ENCODE measurements around the gene CYBC1.
A peak's percentile ranks its signal among the peaks of the same experiment; 100 is the strongest.

Gene CYBC1

GRCh38 chr17:82450357-82451106 is at the start of gene CYBC1:
CYBC1 (minus strand) TSS chr17:82450752; CDS start chr17:82449254, 1,498 bp downstream.
- peak; percentile 94 for DNase-seq

GRCh38 chr17:82497483-82498405 is 47.2 kb upstream of the CYBC1 start:
- peak; percentile 27 for DNase-seq

DNA sequence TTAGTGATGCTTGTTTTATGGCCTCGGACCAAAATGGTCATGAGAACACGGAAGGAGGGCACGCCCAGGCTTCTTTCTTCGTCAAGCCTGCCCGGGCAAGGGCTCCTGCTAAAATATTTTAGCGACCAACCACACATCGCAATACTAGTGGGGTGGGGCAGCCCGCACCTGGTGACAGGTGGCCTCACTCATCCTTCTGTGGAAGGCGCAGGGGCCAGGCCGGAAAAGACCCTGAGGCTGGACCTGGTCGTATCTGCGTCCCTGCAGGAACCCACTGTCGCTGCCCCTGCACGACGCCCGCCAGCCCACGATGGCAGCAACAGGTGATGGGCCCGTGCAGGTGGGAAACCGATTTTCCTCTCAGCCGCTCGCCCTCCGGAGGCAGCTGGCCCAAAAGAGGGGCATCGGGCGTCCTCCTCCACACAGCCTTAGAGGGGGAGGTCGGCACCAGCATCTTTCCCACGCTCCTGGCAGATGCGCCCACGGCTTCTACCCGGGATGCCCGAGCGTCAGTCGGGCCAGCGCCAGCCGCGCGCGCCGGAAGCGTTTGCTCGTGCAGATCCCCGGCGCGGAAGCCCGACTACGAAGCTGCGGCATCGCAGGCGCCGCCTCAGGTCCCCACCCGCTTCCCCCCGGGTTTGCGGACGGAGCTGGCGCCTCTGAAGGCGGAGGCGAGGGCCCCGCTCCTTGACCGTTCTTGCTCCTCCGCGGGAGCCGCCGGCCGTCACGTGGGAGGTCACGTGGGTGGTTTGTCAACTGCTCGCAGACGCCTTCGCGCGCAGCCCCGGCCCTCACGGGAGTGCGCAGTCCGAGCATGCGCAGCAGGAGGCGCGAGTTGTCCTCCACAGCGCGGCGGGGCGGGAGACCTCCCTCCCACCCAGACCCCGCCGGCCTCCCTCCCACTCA is 46.2 kb upstream of the CYBC1 start:
- DNase-seq = peak; percentile 83

DNA sequence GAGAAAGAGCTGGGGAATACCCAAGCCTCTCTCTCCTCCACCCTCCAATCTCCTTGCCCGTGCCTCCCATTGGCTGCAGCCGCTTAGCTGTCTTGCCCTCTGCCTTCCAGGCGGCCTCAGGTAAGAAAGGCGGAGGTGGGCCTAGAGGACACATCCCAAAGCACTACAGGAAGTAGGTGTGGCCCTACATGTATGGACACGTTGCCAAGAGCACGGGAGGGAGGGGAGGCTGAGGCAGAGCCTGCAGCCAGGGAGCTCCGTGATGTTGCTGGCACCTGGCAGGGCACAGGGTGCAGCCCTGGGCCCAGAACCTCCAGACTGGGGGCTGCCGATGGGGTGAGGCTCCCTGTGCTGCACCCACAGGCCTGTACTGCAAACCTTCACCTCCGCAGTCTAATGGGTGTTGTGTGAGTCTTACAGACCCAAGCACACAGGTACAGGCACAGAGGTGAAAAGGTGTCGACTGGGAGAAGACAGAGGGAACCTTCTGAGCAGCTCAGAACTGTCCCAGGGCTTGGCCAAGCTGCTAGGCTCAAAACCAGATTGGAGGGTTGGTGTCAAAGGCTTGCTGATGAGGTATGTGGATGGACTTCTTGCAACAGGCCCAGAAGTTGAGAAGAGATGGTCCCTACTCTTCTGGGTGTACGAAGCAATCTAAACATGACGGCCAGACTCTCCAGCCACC is 45.4 kb upstream of the CYBC1 start:
- no peak for DNase-seq

DNA sequence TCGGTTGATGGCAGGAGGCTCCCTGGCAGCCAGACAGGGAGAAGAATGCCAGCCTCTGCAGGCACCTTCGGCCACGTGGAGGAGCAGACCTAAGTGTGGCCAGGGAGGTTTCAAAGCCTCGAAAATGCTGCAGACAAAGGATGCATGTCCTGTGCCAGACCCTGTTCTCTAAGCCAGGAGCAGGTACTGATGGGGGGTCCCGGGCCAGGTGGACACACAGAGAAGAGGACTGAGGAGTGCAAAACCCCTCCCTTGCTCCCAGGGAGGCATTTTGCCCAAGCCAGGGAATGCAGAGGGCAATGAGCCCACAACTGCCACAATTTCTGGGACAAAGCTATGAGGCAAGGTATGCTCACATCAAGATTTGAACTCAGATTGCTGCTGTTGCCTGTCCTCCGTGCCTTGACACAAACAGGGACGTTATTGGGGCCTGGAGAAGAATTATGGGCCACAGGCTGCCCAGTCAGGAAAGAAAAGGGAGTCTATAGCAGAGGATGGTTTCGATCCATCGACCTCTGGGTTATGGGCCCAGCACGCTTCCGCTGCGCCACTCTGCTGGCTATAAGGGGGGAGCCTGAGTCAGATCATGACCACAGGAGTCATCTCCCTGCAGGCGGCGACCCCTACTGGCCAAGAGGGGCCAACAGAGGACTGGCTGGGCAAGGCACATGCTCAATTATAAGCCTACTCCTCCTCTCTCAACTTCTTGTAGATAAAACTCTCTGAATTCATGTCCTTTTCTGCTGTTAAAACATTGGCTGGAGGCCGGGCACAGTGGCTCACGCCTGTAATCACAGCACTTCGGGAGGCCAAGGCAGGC is 43.9 kb upstream of the CYBC1 start:
- peak; percentile 83 for DNase-seq

- DNase-seq = no peak
Observed at GRCh38 chr17:82493226-82493781, 42.8 kb upstream of the CYBC1 start.

- no peak for DNase-seq
Observed at GRCh38 chr17:82492643-82493225, 42.2 kb upstream of the CYBC1 start.

GRCh38 chr17:82491533-82491932 is 41.0 kb upstream of the CYBC1 start:
- no peak for DNase-seq

GRCh38 chr17:82491196-82491530 is 40.6 kb upstream of the CYBC1 start:
- DNase-seq = no peak

- DNase-seq = no peak
Observed at GRCh38 chr17:82490512-82491195, 40.1 kb upstream of the CYBC1 start.

- DNase-seq = no peak
Observed at GRCh38 chr17:82489851-82490511, 39.4 kb upstream of the CYBC1 start.

- no peak for DNase-seq
Observed at GRCh38 chr17:82489117-82489516, 38.6 kb upstream of the CYBC1 start.

DNA sequence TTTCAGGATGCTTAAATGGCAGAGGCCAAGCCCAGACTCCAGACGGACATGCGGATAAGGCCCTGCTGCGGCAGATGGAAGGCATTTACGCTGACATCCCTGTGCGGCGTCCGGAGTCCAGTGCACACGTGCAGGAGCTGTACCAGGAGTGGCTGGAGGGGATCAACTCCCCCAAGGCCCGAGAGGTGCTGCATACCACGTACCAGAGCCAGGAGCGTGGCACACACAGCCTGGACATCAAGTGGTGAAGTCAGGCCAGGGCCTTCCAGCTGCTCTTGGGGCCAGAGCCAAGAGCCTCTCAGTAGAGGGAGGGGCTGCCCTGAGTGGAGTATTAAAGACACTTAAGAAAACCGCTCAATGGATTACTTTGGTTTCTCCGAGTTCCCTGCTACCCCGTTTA is 37.4 kb upstream of the CYBC1 start:
- no peak for DNase-seq

DNA sequence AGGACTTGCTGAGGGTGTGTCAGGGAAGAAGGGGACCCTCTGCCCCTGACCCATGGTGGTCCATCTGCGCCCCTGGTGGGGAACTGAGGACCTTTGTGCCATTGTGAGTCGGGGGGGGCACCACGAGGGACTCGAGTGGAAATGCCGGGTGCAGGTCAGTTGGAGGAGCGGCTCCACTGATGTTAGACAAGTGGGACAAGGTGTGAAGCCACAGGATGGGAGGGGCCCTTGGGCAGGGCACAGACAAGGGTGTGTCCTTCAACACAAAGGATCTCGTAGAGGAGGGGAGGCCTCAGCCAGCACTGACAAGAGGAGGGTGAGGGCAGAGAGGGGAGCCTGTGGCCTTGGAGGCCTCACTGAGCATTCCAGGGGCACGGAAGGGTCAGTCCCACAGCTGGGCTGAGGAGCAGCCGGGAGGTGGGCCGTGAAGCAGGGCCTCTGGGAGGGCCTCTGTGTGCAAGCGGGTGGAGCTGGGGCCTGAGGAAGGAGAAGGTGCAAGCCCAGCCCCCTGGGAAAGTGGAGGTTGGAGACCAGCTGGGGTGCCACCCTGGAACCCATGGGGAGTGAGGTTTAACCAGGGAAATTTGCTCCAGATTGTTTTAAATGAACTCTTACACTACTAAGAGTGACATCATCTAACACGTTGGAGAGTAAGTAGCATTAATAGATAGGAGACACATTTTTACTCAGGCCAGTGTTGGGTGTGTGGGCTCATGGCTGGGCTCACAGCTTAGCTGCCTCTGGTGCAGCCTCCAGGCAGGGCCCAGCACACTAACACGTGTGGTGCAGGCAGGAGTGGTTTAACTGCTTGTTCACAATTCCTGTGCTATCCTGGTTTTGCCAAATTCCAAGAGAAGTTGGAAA is 35.9 kb upstream of the CYBC1 start:
- no peak for DNase-seq

DNA sequence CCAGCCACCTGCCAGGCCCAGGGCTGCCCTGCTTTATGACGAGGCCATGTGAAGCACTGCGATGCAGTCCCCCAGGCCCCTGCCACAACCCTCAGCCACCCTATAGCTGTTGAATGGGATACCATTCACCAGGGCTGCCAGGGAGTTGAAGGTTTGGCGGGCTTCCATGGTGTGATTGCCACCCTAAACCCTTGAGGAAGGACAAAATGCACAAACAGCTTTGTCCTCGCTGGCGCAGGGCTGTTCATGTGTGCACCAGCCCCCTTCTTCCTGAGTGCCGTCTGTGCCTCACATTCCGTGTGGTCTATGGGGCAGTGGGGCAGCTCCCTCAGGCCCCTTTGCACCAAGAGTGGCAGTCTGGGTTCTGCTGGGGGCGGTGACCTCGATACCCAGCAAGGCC is 33.3 kb upstream of the CYBC1 start:
- no peak for DNase-seq

DNA sequence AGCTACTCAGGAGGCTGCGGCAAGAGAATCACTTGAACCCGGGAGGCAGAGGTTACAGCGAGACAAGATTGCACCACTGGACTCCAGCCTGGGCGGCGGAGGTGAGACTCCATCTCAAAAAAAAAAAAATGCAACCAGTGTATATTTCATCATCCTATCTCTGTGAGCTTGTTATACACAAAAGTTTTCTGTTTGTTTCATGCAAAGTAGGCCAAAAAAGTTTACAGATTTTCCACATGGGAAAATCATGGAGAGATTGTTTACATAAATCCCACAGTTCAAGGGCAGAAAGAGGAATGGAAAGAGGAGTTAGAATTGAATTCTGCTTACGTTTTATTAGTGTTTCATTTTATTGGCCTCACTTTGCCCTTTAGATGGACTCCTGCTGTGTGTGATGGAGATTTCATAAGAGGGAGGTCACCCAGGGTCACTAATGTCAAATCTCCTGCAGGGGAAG is 32.7 kb upstream of the CYBC1 start:
- DNase-seq = no peak

- DNase-seq = no peak
Observed at GRCh38 chr17:82480318-82480717, 29.8 kb upstream of the CYBC1 start.

DNA sequence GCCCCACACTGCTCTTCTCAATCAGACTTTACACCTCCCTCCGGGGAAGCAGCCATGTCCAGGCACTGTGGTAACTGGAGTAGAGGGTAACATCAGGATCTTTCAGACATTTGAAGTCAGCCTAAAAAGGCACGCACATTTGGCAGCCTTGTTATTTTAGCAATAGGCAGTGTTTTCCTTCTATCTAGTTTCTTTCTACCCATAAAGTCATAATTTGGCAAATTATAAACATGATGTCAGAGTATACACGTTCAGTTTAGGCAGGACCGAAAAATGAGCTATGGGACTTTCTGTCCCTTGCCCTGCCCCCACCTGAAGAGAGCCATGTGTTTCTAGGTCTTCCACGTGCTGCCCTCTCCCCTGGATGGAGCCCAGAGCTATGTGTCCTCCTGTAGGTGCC is 29.1 kb upstream of the CYBC1 start:
- no peak for DNase-seq

DNA sequence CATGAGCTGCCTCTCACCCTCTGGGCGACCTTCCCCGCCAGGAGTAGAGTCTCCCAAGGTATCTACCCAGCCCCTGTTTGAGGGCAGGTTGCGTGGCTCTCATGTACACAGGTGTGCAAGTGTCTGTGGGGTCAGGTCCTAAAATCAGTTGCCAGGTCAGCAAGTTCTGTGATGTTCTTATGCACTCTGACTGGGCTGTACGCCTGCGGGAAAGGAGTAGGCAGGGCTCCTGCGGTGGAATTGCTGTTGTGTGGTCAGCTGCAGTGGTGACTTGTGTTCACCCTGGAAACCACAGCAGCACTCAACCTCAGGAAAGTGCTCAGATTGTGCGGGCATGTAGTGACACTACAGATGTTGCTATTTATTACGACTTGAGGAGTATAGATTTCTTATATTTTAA is 27.4 kb upstream of the CYBC1 start:
- no peak for DNase-seq
